Osteoblast (primary cell): ENCODE measurements around the gene SALL3. TPM values are rescaled to one million over a fixed set of nuclear protein-coding genes. Genes with fewer than 3 reads are reported as not detected.
A peak's percentile ranks its signal among the peaks of the same experiment; 100 is the strongest.

ENCODE experiments used
- DNase-seq: peaks from one replicate; pipeline ENCODE4 v3.0.0; 2011; ENCODE audit warnings: low spot score, mixed read lengths; ENCODE audit not compliant: insufficient read length; ENCODE audit errors: missing footprints
- H2AFZ ChIP-seq: 2 replicates; pipeline ENCODE4 v1.6.0; 2011; ENCODE audit warnings: mild to moderate bottlenecking, low read length
- H3K27ac ChIP-seq: 2 replicates; pipeline ENCODE4 v1.5.1; 2011; ENCODE audit warnings: mild to moderate bottlenecking, low read depth, low read length, moderate library complexity
- H3K27me3 ChIP-seq: 2 replicates; pipeline ENCODE4 v1.6.0; 2012; ENCODE audit warnings: mild to moderate bottlenecking, control low read depth, inconsistent platforms, low read length, moderate library complexity; ENCODE audit not compliant: insufficient read depth
- H3K36me3 ChIP-seq: 2 replicates; pipeline ENCODE4 v1.5.1; 2011; ENCODE audit warnings: mild to moderate bottlenecking, low read length, control low read depth, moderate library complexity; ENCODE audit not compliant: insufficient read depth
- H3K4me1 ChIP-seq: 2 replicates; pipeline ENCODE4 v1.5.1; 2011; ENCODE audit warnings: mild to moderate bottlenecking, low read length, control low read depth, moderate library complexity; ENCODE audit not compliant: insufficient read depth
- H3K4me2 ChIP-seq: 2 replicates; pipeline ENCODE4 v1.6.0; 2011; ENCODE audit warnings: mild to moderate bottlenecking, low read length; ENCODE audit not compliant: insufficient read depth
- H3K4me3 ChIP-seq: fragments of 200-600 bp; sonication (generic); 3 replicates; pipeline ENCODE4 v1.5.1; 2012; ENCODE audit warnings: mild to moderate bottlenecking, low read length, inconsistent platforms; ENCODE audit not compliant: insufficient read depth
- H3K79me2 ChIP-seq: 2 replicates; pipeline ENCODE4 v1.6.0; 2012; ENCODE audit warnings: mild to moderate bottlenecking, low read length, control low read depth, inconsistent platforms; ENCODE audit not compliant: insufficient read depth
- H3K9me3 ChIP-seq: 2 replicates; pipeline ENCODE4 v1.5.1; 2011; ENCODE audit warnings: low read depth, low read length, control low read depth
- H4K20me1 ChIP-seq: 2 replicates; pipeline ENCODE4 v1.6.0; 2012; ENCODE audit warnings: mild to moderate bottlenecking, low read length, control low read depth; ENCODE audit not compliant: insufficient read depth
- CTCF ChIP-seq: IDR thresholded peaks from 2 replicates; pipeline ENCODE4 v1.5.1; 2011; ENCODE audit warnings: mild to moderate bottlenecking, low read depth, low read length, moderate library complexity; ENCODE audit errors: extremely low read depth
- total RNA-seq: library from RNA; depleted of rRNA; stranded (reverse); fragments of >200 nt; gene quantifications from 2 replicates; pipeline ENCODE4 v1.2.3, GENCODE V29; 2012

Gene SALL3
- total RNA-seq, 1 donor, result not detected

GRCh38 chr18:78976765-78977636 lies 2.6 kb upstream of the SALL3 start:
- Histone ChIP-seq H3K4me2 (no peak overlapping the region), H3K4me1 (no peaks in the 10 kb centered on the region), H3K27me3 (peaks cover 69% of the 10 kb centered on the region), H3K79me2 (no peaks in the 10 kb centered on the region), H3K9me3 (peaks cover 2% of the 10 kb centered on the region), H3K4me3 (no peak overlapping the region), H3K27ac (no peak overlapping the region), H3K36me3 (no peaks in the 10 kb centered on the region), H2AFZ (no peak overlapping the region), H4K20me1 (no peaks in the 10 kb centered on the region)
- TF ChIP-seq CTCF, result no peak
- DNase-seq, result peak; percentile 85

GRCh38 chr18:78977637-78978348 lies 1.8 kb upstream of the SALL3 start:
- peak; percentile 88 for DNase-seq
- peaks cover 71% of the 10 kb centered on the region for H3K27me3 ChIP-seq

GRCh38 chr18:78978349-78979055 lies 1.1 kb upstream of the SALL3 start:
- Histone ChIP-seq H3K79me2 (no peaks in the 10 kb centered on the region), H3K4me1 (no peaks in the 10 kb centered on the region), H3K9me3 (peaks cover 2% of the 10 kb centered on the region), H3K27ac (no peak overlapping the region), H3K27me3 (peaks cover 74% of the 10 kb centered on the region), H3K4me3 (no peak overlapping the region), H3K4me2 (no peak overlapping the region), H3K36me3 (no peaks in the 10 kb centered on the region), H2AFZ (no peak overlapping the region), H4K20me1 (no peaks in the 10 kb centered on the region)
- no peak for TF ChIP-seq CTCF
- DNase-seq, result peak; percentile 88

More at GRCh38 chr18:78977637-78978348, 1.8 kb upstream of the SALL3 start:
- H3K4me1 ChIP-seq, result no peaks in the 10 kb centered on the region
- no peak overlapping the region for H3K4me2 ChIP-seq
- H3K79me2 ChIP-seq, result no peaks in the 10 kb centered on the region
- H2AFZ ChIP-seq, result no peak overlapping the region
- H3K9me3 ChIP-seq, result peaks cover 2% of the 10 kb centered on the region
- no peak overlapping the region for H3K27ac ChIP-seq
- no peak for TF ChIP-seq CTCF
- H3K36me3 ChIP-seq, result no peaks in the 10 kb centered on the region
- no peaks in the 10 kb centered on the region for H4K20me1 ChIP-seq
- H3K4me3 ChIP-seq, result no peak overlapping the region
